OCI-LY7 (cell line): ENCODE measurements around the gene EPS8L1.
A peak's percentile ranks its signal among the peaks of the same experiment; 100 is the strongest.

Experiments used
- CTCF ChIP-seq: fragments of 200-600 bp; sonication (generic); conservative IDR thresholded peaks from 2 replicates; pipeline ENCODE4 v1.5.1; 2014; ENCODE audit warnings: mild to moderate bottlenecking, antibody characterized with exemption, low read length, moderate library complexity, mixed read lengths
- EZH2phosphoT487 ChIP-seq: fragments of 200-600 bp; sonication (generic); IDR thresholded peaks from 2 replicates; pipeline ENCODE4 v1.6.1; 2018; ENCODE audit warnings: low read depth, borderline replicate concordance, mild to moderate bottlenecking, mixed run types, antibody characterized with exemption, low read length, moderate library complexity, mixed read lengths

DNA sequence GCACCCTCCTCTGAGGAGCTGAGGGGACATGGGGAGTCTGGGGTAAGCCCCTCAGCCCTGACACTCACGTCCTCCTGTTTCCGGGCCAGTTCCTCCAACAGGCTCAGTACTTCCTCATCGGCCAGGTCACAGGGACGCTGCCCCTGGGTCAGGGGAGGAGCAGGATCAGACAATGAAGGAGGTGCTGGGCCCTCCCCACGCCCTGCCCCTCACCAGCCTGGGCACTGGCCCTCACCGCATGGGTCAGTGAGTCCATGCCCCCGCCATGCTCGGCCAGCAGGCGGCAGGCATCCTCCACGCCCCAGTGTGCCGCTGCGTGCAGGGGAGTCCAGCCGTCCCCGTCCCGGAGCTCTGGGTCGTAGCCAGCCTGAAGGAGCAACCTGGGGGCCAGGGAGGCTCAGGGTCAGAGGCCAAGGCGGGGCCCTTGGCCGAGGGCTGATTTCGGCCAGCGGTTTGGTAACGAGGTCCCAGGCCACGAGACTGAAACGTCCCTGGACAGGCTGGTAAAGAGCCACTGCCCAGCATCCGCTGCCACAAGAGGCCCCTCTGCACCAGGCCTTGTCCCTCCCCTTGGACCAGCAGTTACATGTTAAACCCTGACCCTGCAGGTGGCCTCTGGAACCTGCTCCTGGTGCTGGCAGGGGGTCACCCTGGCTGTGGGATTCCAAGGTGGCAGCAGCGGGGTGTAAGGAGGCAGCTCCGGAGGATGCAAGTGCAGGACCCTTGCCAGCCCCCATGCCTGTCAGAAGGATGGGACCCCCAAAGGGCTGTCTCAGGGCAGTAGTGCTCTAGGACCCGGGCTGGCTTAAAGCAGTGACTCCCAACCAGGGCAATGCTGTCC is 23.3 kb downstream of the EPS8L1 start:
- TF ChIP-seq CTCF (peak; percentile 23; the same call in 1 of the 2 replicates), EZH2phosphoT487 (no peak)
